Esophagus squamous epithelium (tissue), 5 donors: Measurements from ENCODE around the gene ZDHHC19. TPM values are rescaled to one million over a fixed set of nuclear protein-coding genes. Genes with fewer than 3 reads are reported as not detected.
A peak's percentile ranks its signal among the peaks of the same experiment; 100 is the strongest.
"Not testable (repeated sequence)": the region's sequence is repeated elsewhere in the genome, so short reads cannot be mapped to it uniquely, and the experiment has no call there.

Experiments used
- DNase-seq: peaks from one replicate; lab custom pipeline; 2025; lab: John Stamatoyannopoulos, UW
- H3K27ac ChIP-seq, 4 donors: fragments of 200-600 bp; sonication (generic); one replicate each; pipeline ENCODE4 v1.5.1; 2016 to 2019; ENCODE audit warnings: mild to moderate bottlenecking in 1 of 4
- H3K27me3 ChIP-seq, 4 donors: fragments of 200-600 bp; sonication (generic); 1 replicate in 3 of 4; 2 replicates in 1 of 4; pipeline versions ENCODE4 v1.5.1 to v1.6.0; 2017 to 2021; ENCODE audit warnings: antibody characterized with exemption in 1 of 4
- H3K36me3 ChIP-seq, 3 donors: fragments of 200-600 bp; sonication (generic); one replicate each; pipeline ENCODE4 v1.5.1; 2016 to 2019
- H3K4me1 ChIP-seq, 3 donors: fragments of 200-600 bp; sonication (generic); one replicate each; pipeline ENCODE4 v1.5.1; 2017 to 2019
- H3K4me3 ChIP-seq, 4 donors: fragments of 200-600 bp; sonication (generic); 1 replicate in 3 of 4; 2 replicates in 1 of 4; pipeline ENCODE4 v1.5.1; 2016 to 2019; ENCODE audit warnings: mild to moderate bottlenecking in 2 of 4, moderate library complexity in 1 of 4
- H3K9me3 ChIP-seq, 3 donors: fragments of 200-600 bp; sonication (generic); one replicate each; pipeline ENCODE4 v1.5.1; 2016 to 2019
- CTCF ChIP-seq, 6 experiments: fragments of 450-650 bp in 4 of 6; fragments of 200-600 bp in 2 of 6; sonication (generic) in 2 of 6; IDR thresholded peaks; one replicate each; pipeline ENCODE4 v1.5.1; 2016 to 2019; ENCODE audit warnings: antibody characterized with exemption in 6 of 6, mild to moderate bottlenecking in 4 of 6, moderate library complexity in 4 of 6
- POLR2A ChIP-seq, 4 donors: fragments of 450-650 bp; IDR thresholded peaks; one replicate each; pipeline ENCODE4 v1.6.1; 2017; ENCODE audit warnings: antibody characterized with exemption in 4 of 4, mild to moderate bottlenecking in 4 of 4, moderate library complexity in 3 of 4
- WGBS, 2 donors: methylation state at CpG; one replicate each; pipeline ENCODE4 v1.1.5; 2018; 5-methylcytosine and 5-hydroxymethylcytosine counted together
- intact Hi-C: fragments of 100-400 bp; cut with DNase I; formaldehyde crosslinking; loops from one replicate; pipeline ENCODE4 v1.15.0; 2022
- total RNA-seq, 4 donors: library from RNA; depleted of rRNA; stranded (reverse); fragments of >200 nt; gene quantifications; one replicate each; pipeline ENCODE4 v1.1.0, GENCODE V29; 2016
- donor health status: DM: yes; HTN: yes; CAD: no.

ZDHHC19 gene
- total RNA-seq, 4 donors from 2014 or later: not detected

GRCh38 chr3:196216089-196216564 lies 4.9 kb upstream of the ZDHHC19 start, which contains the start of gene SLC51A:
SLC51A (plus strand) TSS chr3:196216534; CDS start chr3:196216713, 179 bp downstream.
- Histone ChIP-seq H3K4me3 (peak within 1 kb of the TSS in 3 of 4 donors; percentile 10 to 46 (median 13)), H3K4me1 (peaks cover 10 to 38% (median 22%) of the 10 kb centered on the region in 3 donors), H3K36me3 (no peaks in the 10 kb centered on the region), H3K27me3 (peaks cover 0 to 26% (median 0%) of the 10 kb centered on the region in 4 donors), H3K9me3 (no peaks in the 10 kb centered on the region), H3K27ac (no peak within 1 kb of the TSS)
- no peak for DNase-seq
- TF ChIP-seq CTCF (IDR thresholded peaks at IDR 0.05): no peak
- no peak for TF ChIP-seq POLR2A (IDR thresholded peaks at IDR 0.05)
- intact Hi-C loops: no loop called here
- 10 to 40% methylated on average over 2 of the region's 15 CpGs for WGBS, 2 donors

GRCh38 chr3:196215493-196216020 lies 4.4 kb upstream of the ZDHHC19 start:
- Histone ChIP-seq H3K36me3 (no peaks in the 10 kb centered on the region), H3K4me1 (peaks cover 10 to 38% (median 22%) of the 10 kb centered on the region in 3 donors), H3K27ac (no peak overlapping the region), H3K9me3 (no peaks in the 10 kb centered on the region), H3K4me3 (no peak overlapping the region), H3K27me3 (peaks cover 0 to 26% (median 0%) of the 10 kb centered on the region in 4 donors)
- DNase-seq: no peak
- intact Hi-C loops: no loop called here
- no peak for TF ChIP-seq POLR2A (IDR thresholded peaks at IDR 0.05)
- TF ChIP-seq CTCF (IDR thresholded peaks at IDR 0.05): no peak
- 63 to 65% methylated on average over 7 to 10 of the region's 10 CpGs for WGBS, 2 donors

- Histone ChIP-seq H3K4me3 (no peak overlapping the region), H3K9me3 (no peaks in the 10 kb centered on the region), H3K27ac (no peak overlapping the region), H3K27me3 (peaks cover 0 to 26% (median 0%) of the 10 kb centered on the region in 4 donors), H3K36me3 (no peaks in the 10 kb centered on the region), H3K4me1 (peaks cover 10 to 31% (median 17%) of the 10 kb centered on the region in 3 donors)
- no peak for TF ChIP-seq POLR2A (IDR thresholded peaks at IDR 0.05)
- no peak for TF ChIP-seq CTCF (IDR thresholded peaks at IDR 0.05)
- WGBS, 2 donors: 84 to 88% methylated on average over 7 to 13 of the region's 16 CpGs
- intact Hi-C loops: no loop called here
- no peak for DNase-seq
Measured at GRCh38 chr3:196214783-196215441, 3.7 kb upstream of the ZDHHC19 start.

GRCh38 chr3:196209944-196210672 lies 1.1 kb downstream of the ZDHHC19 start:
- H3K27ac ChIP-seq, H3K4me3 ChIP-seq, H3K36me3 ChIP-seq, intact Hi-C loops, DNase-seq, H3K9me3 ChIP-seq: not testable (repeated sequence)
- Histone ChIP-seq H3K4me1 (peaks cover 0 to 15% (median 3%) of the 10 kb centered on the region in 3 donors), H3K27me3 (peaks cover 0 to 14% (median 0%) of the 10 kb centered on the region in 4 donors)
- 83 to 97% methylated on average over 2 to 11 of the region's 11 CpGs for WGBS, 2 donors

- intact Hi-C loops: no loop called here
- no peak overlapping the region for H3K4me3 ChIP-seq
- TF ChIP-seq POLR2A (IDR thresholded peaks at IDR 0.05): no peak
- no peak for TF ChIP-seq CTCF (IDR thresholded peaks at IDR 0.05)
- peaks cover 0 to 7% (median 0%) of the 10 kb centered on the region in 4 donors for H3K27me3 ChIP-seq
- H3K4me1 ChIP-seq: peaks cover 0 to 15% (median 3%) of the 10 kb centered on the region in 3 donors
- 76 to 92% methylated on average over 8 to 13 of the region's 24 CpGs for WGBS, 2 donors
- no peaks in the 10 kb centered on the region for H3K9me3 ChIP-seq
- no peak overlapping the region for H3K27ac ChIP-seq
- no peak for DNase-seq
- H3K36me3 ChIP-seq: no peaks in the 10 kb centered on the region
Measured at GRCh38 chr3:196208942-196209695, 2.1 kb downstream of the ZDHHC19 start.
